PC-9 (cell line): Measurements from ENCODE around the gene WDFY1. TPM values are rescaled to one million over a fixed set of nuclear protein-coding genes. Genes with fewer than 3 reads are reported as not detected.

ENCODE experiments used
- BruUV-seq: library from RNA; stranded (reverse); fragments of 400-500 nt; replicated peaks from 2 replicates; lab custom pipeline; 2021; lab: Mats Ljungman, UMichigan
- CTCF ChIA-PET: fragments of 300-600 bp; sonication (Branson Sonifier 250); formaldehyde crosslinking; loops from one replicate; lab custom pipeline; 2022; ENCODE audit warnings: antibody characterized with exemption; lab: Charles Lee
- POLR2A ChIA-PET: fragments of 300-600 bp; sonication (Branson Sonifier 250); formaldehyde crosslinking; loops from one replicate; lab custom pipeline; 2022; ENCODE audit warnings: antibody characterized with exemption; ENCODE audit not compliant: unreplicated experiment; lab: Charles Lee
- DNase-seq, 2 experiments: peaks; one replicate each; pipeline versions ENCODE4 v3.0.0 to v3.0.0-alpha.2; 2015 to 2022; ENCODE audit warnings: mixed read lengths in 1 of 2
- H2AFZ ChIP-seq: fragments of 200-600 bp; sonication (generic); 2 replicates; pipeline ENCODE4 v1.8.1; 2017; ENCODE audit warnings: antibody characterized with exemption
- H3F3A ChIP-seq: fragments of 200-600 bp; sonication (generic); 2 replicates; pipeline ENCODE4 v1.8.1; 2017; ENCODE audit warnings: antibody characterized with exemption, mild to moderate bottlenecking, low read depth; ENCODE audit not compliant: insufficient read depth
- H3K27ac ChIP-seq: fragments of 200-600 bp; sonication (generic); 2 replicates; pipeline ENCODE4 v1.6.1; 2016; ENCODE audit warnings: mixed run types
- H3K27me3 ChIP-seq: fragments of 200-600 bp; sonication (generic); 2 replicates; pipeline ENCODE4 v1.6.1; 2016; ENCODE audit warnings: low read depth, mixed run types; ENCODE audit not compliant: insufficient read depth
- H3K36me3 ChIP-seq: fragments of 200-600 bp; sonication (generic); 2 replicates; pipeline ENCODE4 v1.6.1; 2016; ENCODE audit warnings: low read depth, mixed run types
- H3K4me1 ChIP-seq: fragments of 200-600 bp; sonication (generic); replicated peaks from 2 replicates; pipeline ENCODE4 v1.6.1; 2016; ENCODE audit warnings: mixed run types; ENCODE audit not compliant: insufficient read depth
- H3K4me2 ChIP-seq: fragments of 200-600 bp; sonication (generic); 2 replicates; pipeline ENCODE4 v1.6.1; 2017; ENCODE audit warnings: mixed run types
- H3K4me3 ChIP-seq: fragments of 200-600 bp; sonication (generic); 2 replicates; pipeline ENCODE4 v1.6.1; 2016; ENCODE audit warnings: mixed run types
- H3K79me2 ChIP-seq: fragments of 200-600 bp; sonication (generic); 2 replicates; pipeline ENCODE4 v1.6.1; 2017; ENCODE audit warnings: low read depth, mixed run types
- H3K9me2 ChIP-seq: fragments of 200-600 bp; sonication (generic); 2 replicates; pipeline ENCODE4 v1.8.1; 2017; ENCODE audit warnings: mild to moderate bottlenecking; ENCODE audit not compliant: insufficient read depth
- H3K9me3 ChIP-seq: fragments of 200-600 bp; sonication (generic); 2 replicates; pipeline ENCODE4 v1.8.1; 2016; ENCODE audit warnings: low read depth; ENCODE audit not compliant: insufficient read depth
- H4K20me1 ChIP-seq: fragments of 200-600 bp; sonication (generic); 2 replicates; pipeline ENCODE4 v1.8.1; 2017; ENCODE audit not compliant: insufficient read depth
- EZH2 ChIP-seq: fragments of 200-600 bp; sonication (generic); IDR thresholded peaks from 2 replicates; pipeline ENCODE4 v1.8.0; 2017; ENCODE audit warnings: antibody characterized with exemption, low read depth
- intact Hi-C: fragments of 100-400 bp; cut with micrococcal nuclease; formaldehyde crosslinking; loops from one replicate; pipeline ENCODE4 v1.10.0; 2022; ENCODE audit not compliant: unreplicated experiment
- total RNA-seq: library from RNA; stranded (reverse); gene quantifications from 2 replicates; pipeline ENCODE4 v1.2.3, GENCODE V29; 2021
- TF ChIP-seq, protein P1 (sequence below): fragments of 200-600 bp; sonication (generic); conservative IDR thresholded peaks from 2 replicates; pipeline ENCODE4 v1.6.1; 2017; ENCODE audit warnings: mixed run types, antibody characterized with exemption, mild to moderate bottlenecking, moderate library complexity

WDFY1 gene
- total RNA-seq, 1 experiment from 2014 or later: 81.9 TPM

DNA sequence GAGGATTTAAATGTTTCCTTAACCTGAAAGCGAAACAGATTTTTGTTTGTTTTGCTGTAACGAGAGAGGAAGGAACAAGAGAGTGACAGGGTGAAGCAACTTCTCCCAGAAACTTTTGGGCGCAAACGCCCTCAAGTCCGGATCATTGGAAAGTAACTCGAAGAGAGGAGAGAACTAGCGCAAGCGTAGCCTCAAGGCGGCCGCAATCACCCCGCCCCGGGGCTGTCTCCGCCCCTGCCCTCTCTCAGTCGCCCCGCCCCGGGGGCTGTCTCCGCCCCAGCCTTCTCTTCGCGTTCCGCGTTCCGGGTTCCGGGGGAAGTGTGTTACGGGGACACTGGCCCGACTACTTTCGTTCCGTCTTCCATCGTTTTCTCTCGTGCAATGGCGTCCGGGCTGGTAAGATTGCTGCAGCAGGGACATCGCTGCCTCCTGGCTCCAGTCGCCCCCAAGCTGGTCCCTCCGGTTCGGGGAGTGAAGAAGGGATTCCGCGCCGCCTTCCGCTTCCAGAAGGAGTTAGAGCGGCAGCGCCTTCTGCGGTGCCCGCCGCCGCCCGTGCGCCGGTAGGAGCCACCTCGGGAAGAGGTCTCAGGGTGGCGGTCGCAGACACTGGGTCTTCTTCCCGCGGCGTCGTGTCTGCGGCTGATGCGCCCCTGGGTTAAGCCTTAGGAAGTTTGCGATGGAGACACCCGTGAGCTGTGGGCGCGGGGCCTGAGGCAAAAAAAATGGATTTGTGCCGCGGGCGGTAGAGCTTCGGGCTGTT, 12.1 kb upstream of the WDFY1 start, which contains the start of gene MRPL44:
MRPL44 (plus strand) TSS at position 372 of the 760 bp plus-strand sequence; CDS start at position 382, 10 bp downstream.
- peak within 1 kb of the TSS; percentile 81 for H3K4me3 ChIP-seq
- BruUV-seq: TSS peak; percentile 78
- peaks cover 50% of the 10 kb centered on the region for H3K79me2 ChIP-seq
- intact Hi-C loops: loop anchor here (1.0 to 10.0 kb wide), 11 partner anchors 12 to 1252 kb away; partner anchors contain the start of genes AP1S3 and WDFY1
- H3F3A ChIP-seq: peaks cover 12% of the 10 kb centered on the region; the same call in 1 of the 2 replicates
- peaks cover 15% of the 10 kb centered on the region for H4K20me1 ChIP-seq
- ChIA-PET POLR2A (interaction anchor here (0.6 to 0.8 kb wide), 4 partner anchors 96 to 351 kb away, joined by 3 to 9 read pairs (median 4); no protein-coding TSS in a partner anchor), CTCF (interaction anchor here (0.6 to 1.4 kb wide), 3 partner anchors 13 to 327 kb away, joined by 3 to 5 read pairs (median 4); no protein-coding TSS in a partner anchor)
- H3K4me2 ChIP-seq: peak within 1 kb of the TSS; percentile 93
- H3K27me3 ChIP-seq: no peaks in the 10 kb centered on the region
- peaks cover 27% of the 10 kb centered on the region for H3K36me3 ChIP-seq
- H2AFZ ChIP-seq: peak within 1 kb of the TSS; percentile 89
- TF ChIP-seq EZH2: no peak
- TF ChIP-seq, protein P1, sequence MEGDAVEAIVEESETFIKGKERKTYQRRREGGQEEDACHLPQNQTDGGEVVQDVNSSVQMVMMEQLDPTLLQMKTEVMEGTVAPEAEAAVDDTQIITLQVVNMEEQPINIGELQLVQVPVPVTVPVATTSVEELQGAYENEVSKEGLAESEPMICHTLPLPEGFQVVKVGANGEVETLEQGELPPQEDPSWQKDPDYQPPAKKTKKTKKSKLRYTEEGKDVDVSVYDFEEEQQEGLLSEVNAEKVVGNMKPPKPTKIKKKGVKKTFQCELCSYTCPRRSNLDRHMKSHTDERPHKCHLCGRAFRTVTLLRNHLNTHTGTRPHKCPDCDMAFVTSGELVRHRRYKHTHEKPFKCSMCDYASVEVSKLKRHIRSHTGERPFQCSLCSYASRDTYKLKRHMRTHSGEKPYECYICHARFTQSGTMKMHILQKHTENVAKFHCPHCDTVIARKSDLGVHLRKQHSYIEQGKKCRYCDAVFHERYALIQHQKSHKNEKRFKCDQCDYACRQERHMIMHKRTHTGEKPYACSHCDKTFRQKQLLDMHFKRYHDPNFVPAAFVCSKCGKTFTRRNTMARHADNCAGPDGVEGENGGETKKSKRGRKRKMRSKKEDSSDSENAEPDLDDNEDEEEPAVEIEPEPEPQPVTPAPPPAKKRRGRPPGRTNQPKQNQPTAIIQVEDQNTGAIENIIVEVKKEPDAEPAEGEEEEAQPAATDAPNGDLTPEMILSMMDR: 0 out of 2 replicates have a peak, but pooled peaks have one; percentile 7
- H3K4me1 ChIP-seq: peaks cover 37% of the 10 kb centered on the region
- no peaks in the 10 kb centered on the region for H3K9me3 ChIP-seq
- peak; percentile 92 to 100 for DNase-seq
- peak within 1 kb of the TSS; percentile 73 for H3K27ac ChIP-seq
- H3K9me2 ChIP-seq: no peaks in the 10 kb centered on the region

DNA sequence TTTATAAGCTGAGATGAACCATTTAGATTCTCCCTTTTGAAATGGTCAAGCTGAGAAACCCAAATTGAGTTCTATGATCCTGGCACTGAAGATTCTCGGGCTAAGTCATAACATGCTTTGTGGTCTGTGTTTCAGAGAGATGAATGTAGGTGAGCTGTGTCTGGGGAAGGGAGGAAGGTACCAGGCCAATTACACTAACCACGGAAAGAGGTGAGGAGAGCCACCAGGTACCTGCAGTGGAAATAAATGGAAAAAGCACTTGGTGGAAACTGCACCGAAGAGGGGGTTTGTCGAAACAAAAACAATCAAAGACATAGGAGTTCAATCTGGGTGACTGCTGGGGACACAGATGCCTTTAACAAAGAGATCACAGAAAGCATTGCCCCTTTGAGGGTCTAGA, 11.2 kb upstream of the WDFY1 start:
- Histone ChIP-seq H3F3A (peaks cover 12% of the 10 kb centered on the region; the same call in 1 of the 2 replicates), H3K27me3 (no peaks in the 10 kb centered on the region), H2AFZ (peak overlapping the region; percentile 89), H3K79me2 (peaks cover 40% of the 10 kb centered on the region), H3K4me1 (peaks cover 37% of the 10 kb centered on the region), H3K4me2 (peak overlapping the region; percentile 93), H3K36me3 (peaks cover 19% of the 10 kb centered on the region), H3K27ac (peak overlapping the region; percentile 73), H3K4me3 (peak overlapping the region; percentile 81), H3K9me2 (no peaks in the 10 kb centered on the region), H3K9me3 (no peaks in the 10 kb centered on the region), H4K20me1 (peaks cover 8% of the 10 kb centered on the region; the same call in 1 of the 2 replicates)
- TF ChIP-seq, protein P1: no peak
- TF ChIP-seq EZH2: no peak
- BruUV-seq: no TSS peak
- intact Hi-C loops: loop anchor here (2.0 to 10.0 kb wide), 6 partner anchors 174 to 1251 kb away; no protein-coding TSS in a partner anchor
- no peak for DNase-seq
- POLR2A ChIA-PET: no interaction called here
- CTCF ChIA-PET: interaction anchor here (0.7 kb wide), 1 partner anchor 118 kb away, joined by 3 read pairs; no protein-coding TSS in a partner anchor

GRCh38 chr2:223954401-223954800, 9.3 kb upstream of the WDFY1 start:
- H3K9me3 ChIP-seq: no peaks in the 10 kb centered on the region
- ChIA-PET POLR2A (interaction anchor here (0.7 kb wide), 1 partner anchor 157 kb away, joined by 3 read pairs; no protein-coding TSS in a partner anchor), CTCF (interaction anchor here (0.6 to 1.0 kb wide), 2 partner anchors 12 to 328 kb away, joined by 3 to 4 read pairs; no protein-coding TSS in a partner anchor)
- no peak overlapping the region for H3K27ac ChIP-seq
- no peaks in the 10 kb centered on the region for H4K20me1 ChIP-seq
- peak in 1 of 2 experiments; percentile 57 for DNase-seq
- peaks cover 25% of the 10 kb centered on the region; the same call in 1 of the 2 replicates for H3F3A ChIP-seq
- BruUV-seq: no TSS peak
- no peak overlapping the region for H3K4me2 ChIP-seq
- H3K79me2 ChIP-seq: peaks cover 21% of the 10 kb centered on the region
- H3K36me3 ChIP-seq: peaks cover under 1% of the 10 kb centered on the region; the same call in 1 of the 2 replicates
- H3K27me3 ChIP-seq: no peaks in the 10 kb centered on the region
- no peak overlapping the region for H3K4me3 ChIP-seq
- H3K9me2 ChIP-seq: no peaks in the 10 kb centered on the region
- no peak overlapping the region for H2AFZ ChIP-seq
- intact Hi-C loops: loop anchor here (10.0 kb wide), 2 partner anchors 490 to 1250 kb away; no protein-coding TSS in a partner anchor
- peaks cover 32% of the 10 kb centered on the region for H3K4me1 ChIP-seq
- TF ChIP-seq EZH2: no peak
- TF ChIP-seq, protein P1: no peak
